ENCODE data around the gene PI4K2A.

Gene PI4K2A

DNA sequence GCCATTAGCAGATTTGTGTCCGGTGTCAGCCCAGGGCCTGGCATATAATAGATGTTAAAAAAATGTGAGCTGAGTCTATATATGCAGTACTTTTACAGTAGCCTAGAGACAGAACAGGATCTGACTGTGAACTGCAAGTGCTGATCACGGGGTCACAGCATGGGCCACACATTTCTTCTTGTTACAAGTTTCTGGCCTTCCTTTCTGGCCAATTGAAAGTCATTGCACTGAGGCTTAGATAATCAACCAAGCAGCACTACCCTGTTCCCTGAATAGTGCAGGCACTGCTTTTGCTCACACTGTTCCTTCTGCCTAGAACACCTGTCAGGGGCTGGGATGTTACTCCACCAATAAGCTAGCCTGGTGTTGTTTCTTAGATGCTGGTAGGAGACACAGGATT lies 67.7 kb downstream of the PI4K2A start:
- no peak for DNase-seq

DNA sequence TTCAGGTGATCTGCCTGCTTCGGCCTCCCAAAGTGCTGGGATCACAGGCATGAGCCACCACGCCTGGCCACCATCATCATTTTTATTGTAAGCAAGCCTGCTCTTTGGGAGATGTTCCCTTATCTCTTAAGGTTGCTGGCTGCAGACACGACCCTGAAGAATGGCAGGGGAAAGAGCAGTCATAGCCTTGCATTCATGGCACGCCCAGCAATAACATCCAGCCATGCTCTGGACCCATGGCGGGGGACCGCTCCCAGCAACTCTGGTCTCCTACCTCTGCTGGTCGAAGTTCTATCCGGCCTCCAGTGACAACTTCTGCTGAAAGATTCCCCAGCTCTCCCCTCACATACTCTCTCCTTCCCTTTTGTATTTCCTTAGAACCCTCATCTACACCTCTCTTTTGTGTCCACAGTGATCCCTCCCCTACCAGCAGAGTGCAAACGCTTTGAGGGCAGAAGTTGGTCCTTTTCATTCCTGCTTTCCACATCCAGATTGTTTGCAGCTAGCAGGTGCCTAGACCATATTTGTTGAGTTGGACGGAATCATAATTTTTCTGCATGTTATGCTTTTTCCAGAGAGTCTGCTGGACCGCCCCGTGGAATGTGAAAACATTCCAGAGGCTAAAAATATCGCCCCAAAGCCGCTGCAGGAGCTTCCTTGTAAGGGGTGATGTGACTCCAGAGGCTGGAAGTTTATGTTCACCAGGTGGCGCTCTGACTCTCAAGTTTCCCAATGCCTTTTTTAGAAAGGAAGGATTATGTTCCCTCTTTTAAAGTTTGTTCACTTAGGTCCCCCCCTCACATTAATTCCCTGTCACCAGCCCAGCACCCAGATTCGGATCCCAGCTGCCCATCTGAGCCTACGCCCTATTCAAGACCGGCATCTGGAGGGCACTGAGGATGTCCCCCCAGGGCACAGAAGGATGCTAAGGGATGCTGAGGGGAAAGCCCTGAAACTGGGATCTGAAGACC lies 68.8 kb downstream of the PI4K2A start:
- DNase-seq, result peak; percentile 60

DNA sequence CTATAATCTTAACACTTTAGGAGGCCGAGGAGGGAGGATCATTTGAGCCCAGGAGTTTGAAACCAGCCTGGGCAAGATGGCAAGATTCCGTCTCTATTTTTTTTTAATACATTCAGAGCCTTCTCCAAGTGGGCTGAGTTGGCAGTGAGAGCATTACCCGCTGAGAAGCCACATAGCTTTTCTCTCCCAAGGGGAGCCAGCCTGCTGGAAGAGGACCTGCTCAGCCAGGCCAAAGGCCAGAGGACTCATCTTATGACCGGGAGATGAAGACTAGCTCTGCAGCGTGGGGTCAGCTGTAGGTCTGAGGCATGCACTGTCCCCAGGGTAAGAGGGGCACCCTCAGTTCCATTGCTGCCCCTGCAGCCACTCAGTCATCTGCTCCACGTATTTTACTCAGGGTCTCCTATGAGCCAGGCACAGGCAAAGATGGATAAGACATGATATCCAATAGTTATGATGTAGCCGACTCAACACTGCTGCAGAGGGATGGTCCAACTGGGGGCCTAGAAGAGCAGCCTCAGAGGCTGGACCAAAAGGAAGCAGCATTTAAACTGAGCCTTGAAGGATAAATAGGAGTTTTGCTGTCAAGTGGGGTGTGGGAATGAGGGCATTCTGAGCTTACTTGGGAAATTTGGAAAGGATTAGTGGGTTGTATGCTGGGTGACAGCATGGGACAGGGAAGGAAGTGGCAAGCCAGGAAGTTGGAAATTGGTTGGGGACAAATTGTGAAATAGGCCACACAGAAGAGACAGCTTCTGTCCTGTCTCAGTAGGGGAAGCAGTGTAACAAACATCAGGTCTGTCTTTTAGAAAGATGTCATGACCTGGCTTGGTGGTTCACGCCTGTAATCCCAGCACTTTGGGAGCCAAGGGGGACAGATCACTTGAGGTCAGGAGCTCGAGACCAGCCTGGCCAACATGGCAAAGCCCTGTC lies 71.4 kb downstream of the PI4K2A start:
- no peak for DNase-seq

DNA sequence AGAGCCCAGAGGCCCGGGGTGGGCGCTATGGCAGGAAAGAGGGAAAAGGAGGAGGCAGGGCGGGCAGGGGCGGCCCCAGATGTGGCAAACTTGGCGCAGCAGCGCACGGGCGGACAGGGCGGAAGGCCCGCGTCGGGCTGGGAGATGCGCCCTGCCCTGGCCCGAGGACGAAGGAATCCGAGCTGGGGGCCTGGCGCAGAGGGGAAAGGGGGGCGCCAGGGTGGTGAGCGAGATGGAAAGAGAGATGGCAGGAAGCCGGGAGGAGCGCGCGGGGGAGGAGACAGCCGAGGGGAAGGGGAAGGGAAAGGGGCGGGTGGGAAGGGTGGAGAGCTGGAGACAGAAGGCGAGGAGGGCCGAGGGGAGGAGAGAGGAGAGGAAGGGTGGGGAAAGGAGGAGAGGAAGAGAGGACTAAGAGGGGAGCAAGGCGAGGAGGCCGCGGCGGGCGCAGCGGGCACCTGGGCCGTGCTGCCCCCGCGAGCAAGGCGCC lies 72.9 kb downstream of the PI4K2A start, which contains the start of gene MARVELD1:
MARVELD1 (plus strand) TSS at position 392 of the 487 bp plus-strand sequence. CDS start 147 bp downstream, outside the sequence.
- DNase-seq, result peak; percentile 27

DNA sequence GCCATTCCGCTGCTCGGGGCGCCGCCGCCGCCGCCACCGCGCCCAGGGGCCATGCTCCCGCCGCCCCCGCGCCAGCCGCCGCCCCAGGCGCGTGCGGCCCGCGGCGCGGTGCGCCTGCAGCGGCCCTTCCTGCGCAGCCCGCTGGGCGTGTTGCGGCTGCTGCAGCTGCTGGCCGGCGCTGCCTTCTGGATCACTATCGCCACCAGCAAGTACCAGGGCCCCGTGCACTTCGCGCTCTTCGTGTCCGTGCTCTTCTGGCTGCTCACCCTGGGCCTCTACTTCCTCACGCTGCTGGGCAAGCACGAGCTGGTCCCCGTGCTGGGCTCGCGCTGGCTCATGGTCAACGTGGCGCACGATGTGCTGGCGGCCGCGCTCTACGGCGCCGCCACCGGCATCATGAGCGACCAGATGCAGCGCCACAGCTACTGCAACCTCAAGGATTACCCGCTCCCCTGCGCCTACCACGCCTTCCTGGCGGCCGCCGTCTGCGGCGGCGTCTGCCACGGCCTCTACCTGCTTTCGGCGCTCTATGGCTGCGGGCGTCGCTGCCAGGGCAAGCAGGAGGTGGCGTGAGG lies 73.4 kb downstream of the PI4K2A start:
- peak; percentile 64 for DNase-seq

DNA sequence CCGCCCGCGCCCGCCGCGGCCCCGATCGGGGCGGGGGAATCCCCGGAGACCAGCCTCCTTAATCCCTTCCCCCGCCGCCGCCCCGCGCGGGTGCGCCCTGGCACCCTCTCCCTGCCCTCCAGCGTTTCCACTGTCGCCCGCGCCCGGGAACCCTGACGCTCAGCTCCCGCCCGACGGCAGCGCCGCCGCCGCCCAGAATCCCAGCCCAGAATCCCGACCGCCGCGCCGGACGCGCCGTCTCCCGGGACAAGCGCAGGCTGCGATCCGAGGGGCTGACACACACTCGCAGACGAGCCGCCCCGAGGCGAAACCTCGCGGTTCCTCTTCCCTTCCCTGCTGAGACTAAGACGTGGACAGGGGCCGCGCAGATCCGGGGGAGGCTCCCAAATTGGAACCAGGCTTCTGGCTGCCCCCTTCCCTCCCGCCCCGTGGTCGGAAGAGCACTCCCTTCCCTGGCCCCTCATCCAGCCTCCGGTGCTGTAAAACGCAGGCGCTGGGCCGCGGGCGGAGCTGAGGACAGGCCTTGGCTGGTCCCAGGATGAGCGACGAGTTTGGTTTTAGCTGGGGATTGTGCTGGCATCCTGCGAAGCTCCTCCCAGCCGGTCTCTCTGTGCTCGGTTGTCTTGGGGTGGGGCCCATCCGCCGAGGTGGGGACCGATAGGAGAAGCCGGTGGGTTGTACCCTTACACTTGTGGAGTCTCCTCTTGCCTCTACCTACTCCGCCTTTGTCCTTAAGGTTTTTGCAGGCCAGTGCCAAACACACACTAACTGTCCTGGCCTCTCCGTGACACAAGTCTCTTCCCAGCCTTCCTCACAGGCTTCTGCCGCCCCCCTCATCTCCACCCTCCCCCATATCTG lies 74.2 kb downstream of the PI4K2A start:
- peak; percentile 45 for DNase-seq

DNA sequence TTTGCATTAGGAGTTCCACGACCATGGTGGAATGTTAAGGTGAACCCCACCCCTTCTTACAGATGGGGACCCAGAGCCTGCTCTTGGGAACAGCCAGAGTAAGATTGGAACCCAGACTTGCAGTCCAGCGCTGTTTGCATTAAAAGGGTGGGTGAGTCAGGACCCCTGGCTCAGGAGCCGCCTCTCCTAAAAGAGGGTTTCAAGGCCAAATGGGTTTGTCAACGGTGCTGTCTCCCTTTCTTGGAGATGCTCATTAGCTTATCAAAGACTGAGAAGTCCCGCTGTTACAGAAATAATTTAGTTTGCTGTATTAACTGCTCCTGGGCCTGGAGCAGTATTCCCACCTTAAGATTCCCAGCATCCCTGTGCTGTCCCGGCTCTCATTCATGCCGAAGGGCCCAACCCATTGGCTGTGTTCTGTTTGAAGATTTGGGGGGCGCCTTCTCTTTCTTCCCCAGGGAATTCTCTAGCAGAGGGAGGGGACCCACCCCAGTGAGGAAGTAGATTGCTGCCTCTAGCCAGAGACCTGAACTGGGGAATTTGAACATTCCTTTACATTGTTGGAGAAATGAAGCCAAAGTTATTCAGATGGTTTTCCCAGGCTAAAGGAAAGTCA lies 74.9 kb downstream of the PI4K2A start:
- DNase-seq, result no peak

DNA sequence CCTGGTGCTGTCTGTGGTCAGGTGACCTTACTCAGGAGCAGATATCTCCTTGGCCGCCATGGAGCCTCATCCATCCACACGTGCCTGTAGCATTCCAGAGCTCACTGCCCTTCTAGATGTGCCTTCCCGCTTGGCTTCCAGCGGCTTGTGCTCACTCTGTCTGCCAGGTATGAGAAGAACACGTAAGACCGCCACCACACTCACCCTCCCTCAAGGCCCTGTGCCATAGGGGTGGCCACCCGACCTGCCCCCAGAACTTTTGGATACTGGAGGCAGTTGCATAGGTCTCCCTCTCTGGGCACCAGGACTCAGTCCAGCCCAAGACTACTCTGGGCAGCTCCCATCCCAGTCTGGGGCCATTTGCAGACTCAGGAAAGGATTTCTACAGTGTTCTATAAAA lies 77.2 kb downstream of the PI4K2A start:
- DNase-seq, result no peak

DNA sequence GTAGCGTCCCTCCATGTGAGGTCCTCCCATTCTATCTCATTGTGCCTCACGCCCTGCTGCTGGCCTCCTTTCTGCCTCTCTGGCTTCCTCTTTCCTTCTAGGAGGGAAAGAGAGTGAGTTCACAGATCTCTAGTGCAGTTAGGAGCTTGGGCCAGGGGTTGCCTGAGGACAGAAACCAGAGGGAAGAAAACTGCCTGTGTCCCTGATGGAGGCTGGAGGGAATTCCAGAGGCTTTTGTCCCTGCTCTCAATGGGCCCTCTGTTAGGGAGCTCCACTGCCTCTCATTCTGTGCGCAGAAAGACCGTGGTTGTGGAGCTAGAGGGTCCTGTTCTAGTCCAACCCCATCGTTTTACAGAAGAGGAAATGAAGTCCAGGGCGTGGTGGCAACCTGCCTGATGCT lies 77.7 kb downstream of the PI4K2A start:
- DNase-seq, result no peak

DNA sequence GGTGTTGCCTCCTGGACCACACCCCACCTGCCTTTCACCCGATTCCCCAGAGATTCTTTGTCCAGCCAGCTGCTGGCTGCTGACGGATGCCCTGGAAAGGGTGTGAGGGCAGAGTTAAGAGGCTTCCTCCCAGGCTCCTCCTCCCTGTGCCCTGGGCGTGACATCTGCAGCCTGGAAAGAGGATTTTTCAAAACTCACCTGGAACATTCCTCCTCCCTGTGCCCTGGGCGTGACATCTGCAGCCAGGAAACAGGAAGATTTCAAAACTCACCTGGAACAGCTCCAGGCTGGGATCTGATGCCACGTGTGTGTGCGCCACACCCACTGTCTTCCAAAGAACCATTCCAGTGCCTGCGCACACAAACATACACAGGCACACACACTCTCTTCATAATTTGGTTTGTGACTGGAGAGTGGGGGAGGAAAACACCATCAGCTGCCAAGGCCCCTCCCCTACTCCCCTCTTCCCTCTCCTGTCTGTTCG lies 78.2 kb downstream of the PI4K2A start:
- DNase-seq, result no peak

DNA sequence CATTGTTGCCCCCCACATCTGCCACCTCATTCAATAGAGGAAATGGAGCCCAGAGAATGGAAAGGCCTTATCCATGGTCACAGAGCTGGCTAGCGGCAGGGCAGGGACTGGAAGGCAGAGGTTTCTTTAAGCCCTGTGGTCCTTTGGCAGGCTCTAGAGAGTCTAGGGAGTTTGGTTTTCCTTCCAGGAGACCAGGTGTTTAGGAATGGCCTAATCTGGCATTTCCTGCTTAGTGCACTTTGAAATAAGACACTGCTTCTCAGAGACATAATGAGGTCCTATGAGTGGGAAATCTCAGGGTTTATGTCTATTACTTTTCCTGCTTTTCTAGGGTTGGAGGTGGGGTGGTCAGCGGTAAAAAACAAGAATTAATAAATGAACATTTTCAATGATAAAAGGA lies 79.1 kb downstream of the PI4K2A start:
- no peak for DNase-seq

DNA sequence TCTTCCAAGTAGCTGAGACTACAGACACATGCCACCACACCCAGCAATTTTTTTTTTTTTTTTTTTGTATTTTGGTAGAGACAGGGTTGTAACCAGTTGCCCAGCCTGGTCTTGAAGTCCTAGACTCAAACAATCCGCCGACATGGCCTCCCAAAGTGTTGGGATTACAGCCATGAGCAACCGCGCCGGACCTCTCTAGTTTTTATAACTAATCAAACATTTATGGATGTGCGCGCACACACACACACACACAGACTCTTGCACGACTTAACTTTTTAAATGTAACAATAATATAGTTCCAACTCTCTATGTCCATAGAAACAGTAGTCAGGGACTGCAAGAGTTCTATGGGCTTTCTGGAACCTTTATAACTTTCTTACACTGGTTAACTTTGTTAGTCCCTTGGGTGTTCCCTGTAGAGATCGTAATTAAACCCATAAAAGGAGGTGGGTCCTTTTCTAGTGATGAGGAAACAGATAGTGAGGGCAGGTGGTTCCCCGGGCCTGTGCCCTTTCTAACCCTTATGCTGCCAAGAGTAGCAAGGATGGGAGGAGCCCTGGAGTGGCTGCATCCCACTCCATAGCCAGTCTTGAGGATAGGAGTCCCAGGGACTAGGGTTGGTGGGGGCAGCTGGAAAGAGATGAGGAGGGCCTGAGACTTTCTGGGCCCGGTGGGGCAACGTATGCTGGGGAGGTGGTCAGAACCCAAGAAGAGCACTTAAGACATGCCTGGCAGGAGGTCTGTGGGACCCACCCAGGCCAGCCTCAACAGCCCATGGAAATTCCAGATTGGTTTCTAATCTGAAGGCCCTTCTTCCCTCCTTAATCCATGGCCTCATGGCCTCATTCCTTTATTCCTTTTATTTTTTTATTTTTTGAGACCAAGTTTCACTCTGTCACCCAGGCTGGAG lies 81.7 kb downstream of the PI4K2A start:
- DNase-seq, result no peak

DNA sequence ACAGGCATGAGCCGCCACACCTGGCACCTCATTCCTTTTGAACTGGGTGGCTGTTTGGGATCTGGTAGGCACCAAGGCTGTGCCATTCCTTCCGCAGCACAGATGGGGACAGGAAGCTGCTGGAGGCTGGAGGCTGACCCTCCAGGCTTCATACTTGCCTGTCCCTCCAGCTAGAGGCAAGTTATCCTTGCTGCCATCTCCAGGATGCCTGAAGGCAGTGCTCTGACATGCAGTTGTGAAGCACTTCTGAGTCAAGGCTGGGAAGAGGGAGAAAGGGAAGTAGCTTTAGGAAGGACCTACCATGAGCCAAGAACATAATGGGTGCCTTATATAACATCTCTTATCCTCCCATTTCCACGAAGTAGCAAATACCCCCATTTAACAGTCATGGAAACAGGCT lies 82.5 kb downstream of the PI4K2A start:
- DNase-seq, result no peak

DNA sequence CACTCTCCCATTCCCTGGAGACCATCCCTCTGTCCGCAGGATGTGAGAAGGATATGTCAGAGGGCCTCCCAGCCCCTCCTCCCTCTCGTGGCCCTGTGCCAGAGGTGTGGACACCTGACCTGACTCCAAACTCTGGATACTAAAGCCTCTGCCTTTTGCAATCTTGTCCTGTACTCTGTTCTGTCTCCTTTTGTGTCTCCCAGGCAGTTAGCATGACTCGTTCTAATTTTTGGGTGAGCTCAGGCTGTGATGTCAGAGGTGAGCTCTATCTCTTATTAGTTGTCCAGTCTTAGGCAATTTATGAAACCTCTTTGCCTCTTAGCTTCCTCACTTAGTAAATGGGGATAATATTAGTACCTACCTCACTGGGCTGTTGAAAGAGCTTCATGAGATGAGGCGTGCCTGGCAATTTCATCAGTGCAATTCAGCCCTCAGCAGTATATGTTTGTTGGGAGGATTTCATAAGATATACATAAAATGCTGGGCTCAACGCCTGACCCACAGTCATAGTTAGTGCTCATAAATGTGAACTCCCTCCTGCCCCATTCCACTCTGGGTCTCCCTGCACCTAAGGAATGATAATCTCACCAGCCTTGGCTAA lies 84.0 kb downstream of the PI4K2A start:
- DNase-seq, result no peak

Measured in stimulated activated CD8-positive, alpha-beta memory T cell treated with anti-CD3 and anti-CD28 coated beads, Interleukin-4, amount 100 ng/mL, for 48 hours (primary cell).